Stimulated activated naive CD8-positive, alpha-beta T cell treated with anti-CD3 and anti-CD28 coated beads, Interleukin-15, Interleukin-2, amounts not matched to agents 100 U/mL and 50 U/mL, for 24 hours (primary cell): ENCODE data around the gene DBNDD1.
A peak's percentile ranks its signal among the peaks of the same experiment; 100 is the strongest.
"Not testable (repeated sequence)": the region's sequence is repeated elsewhere in the genome, so short reads cannot be mapped to it uniquely, and the experiment has no call there.

Experiments used
- ATAC-seq: fragments of 150-1000 bp; cut with Tn5 transposase; one replicate; pipeline ENCODE4 v1.10.0; 2021
- DNase-seq: peaks from one replicate; pipeline ENCODE4 v3.0.0; 2021

The DBNDD1 gene

GRCh38 chr16:90018652-90019542, at the start of gene DBNDD1:
Gene DBNDD1, minus strand, starts transcription at chr16:90019456. Its CDS starts 115 bp downstream, at chr16:90019341.
- ATAC-seq (no peak), DNase-seq (no peak)

GRCh38 chr16:90061437-90061836, 42.2 kb upstream of the DBNDD1 start:
- no peak for DNase-seq
- no peak for ATAC-seq

GRCh38 chr16:90057738-90058173, 38.5 kb upstream of the DBNDD1 start:
- peak; percentile 33 for DNase-seq

GRCh38 chr16:90056521-90056920, 37.3 kb upstream of the DBNDD1 start:
- ATAC-seq, result not testable (repeated sequence)

More at GRCh38 chr16:90057738-90058173, 38.5 kb upstream of the DBNDD1 start:
- ATAC-seq, result peak; percentile 92

GRCh38 chr16:90055371-90055770, 36.1 kb upstream of the DBNDD1 start:
- ATAC-seq (no peak), DNase-seq (no peak)

More at GRCh38 chr16:90056521-90056920, 37.3 kb upstream of the DBNDD1 start:
- DNase-seq, result not testable (repeated sequence)

DNA sequence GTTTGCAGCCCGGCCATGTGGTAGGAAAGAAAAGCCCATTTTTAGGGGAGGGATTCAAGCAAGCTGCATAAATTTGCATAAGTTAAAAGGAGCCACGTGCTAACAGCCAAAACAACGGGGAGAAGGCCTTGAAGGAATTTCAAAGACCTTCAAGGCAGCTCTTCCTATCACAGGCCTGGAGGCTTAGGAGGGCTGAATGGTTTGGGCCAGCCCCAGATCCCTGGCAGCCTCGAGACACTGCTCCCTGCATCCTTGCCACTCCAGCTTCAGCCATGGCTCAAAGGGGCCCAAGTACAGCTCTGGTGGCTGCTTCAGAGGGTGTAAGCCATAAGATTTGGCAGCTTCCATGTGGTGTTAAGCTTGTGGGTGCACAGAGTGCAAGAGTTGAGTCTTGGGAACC, 35.3 kb upstream of the DBNDD1 start:
- ATAC-seq (no peak), DNase-seq (no peak)

GRCh38 chr16:90053902-90054500, 34.7 kb upstream of the DBNDD1 start:
- DNase-seq, result no peak
- ATAC-seq, result no peak

DNA sequence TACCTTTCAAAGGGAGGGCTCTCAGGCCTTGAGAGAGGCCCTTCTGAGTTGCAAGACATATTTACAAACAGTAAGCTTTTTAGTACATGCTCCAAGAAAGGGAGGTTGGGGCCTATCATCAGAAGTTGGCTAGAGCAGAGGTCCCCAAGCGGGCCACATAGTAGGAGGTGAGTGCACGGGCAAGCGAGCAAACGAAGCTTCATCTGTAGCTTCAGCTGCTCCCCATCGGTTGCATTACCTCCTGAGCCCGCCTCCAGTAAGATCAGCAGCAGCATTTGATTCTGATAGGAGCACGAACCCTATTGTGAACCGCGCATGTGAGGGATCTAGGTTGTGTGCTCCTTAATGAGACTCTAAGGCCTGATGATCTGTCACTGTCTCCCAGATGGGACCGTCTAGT, 31.7 kb upstream of the DBNDD1 start:
- ATAC-seq (no peak), DNase-seq (no peak)

DNA sequence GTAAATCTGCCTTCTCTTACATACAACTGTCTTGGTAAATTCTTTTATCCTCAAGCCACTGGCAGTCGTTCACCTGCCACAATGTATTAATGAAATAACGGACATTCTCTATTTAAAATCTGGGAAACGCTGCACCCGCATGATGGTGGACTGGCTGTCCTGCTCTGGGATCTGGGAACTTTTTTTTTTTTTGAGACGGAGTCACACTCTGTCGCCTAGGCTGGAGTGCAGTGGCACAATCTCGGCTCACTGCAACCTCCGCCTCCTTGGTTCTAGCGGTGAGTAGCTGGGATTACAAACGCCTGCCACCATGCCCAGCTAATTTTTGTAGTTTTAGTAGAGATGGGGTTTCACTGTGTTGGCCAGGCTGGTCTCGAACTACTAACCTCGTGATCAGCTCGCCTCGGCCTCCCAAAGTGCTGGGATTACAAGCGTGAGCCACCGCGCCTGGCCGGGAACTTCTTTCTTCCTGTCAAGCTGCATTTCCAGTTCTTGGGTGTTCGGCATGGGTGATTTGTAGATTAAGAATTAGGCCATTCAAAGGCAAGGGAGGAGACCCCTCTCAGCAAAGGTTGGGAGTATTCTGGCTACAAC, 29.6 kb upstream of the DBNDD1 start:
- ATAC-seq (no peak), DNase-seq (no peak)

DNA sequence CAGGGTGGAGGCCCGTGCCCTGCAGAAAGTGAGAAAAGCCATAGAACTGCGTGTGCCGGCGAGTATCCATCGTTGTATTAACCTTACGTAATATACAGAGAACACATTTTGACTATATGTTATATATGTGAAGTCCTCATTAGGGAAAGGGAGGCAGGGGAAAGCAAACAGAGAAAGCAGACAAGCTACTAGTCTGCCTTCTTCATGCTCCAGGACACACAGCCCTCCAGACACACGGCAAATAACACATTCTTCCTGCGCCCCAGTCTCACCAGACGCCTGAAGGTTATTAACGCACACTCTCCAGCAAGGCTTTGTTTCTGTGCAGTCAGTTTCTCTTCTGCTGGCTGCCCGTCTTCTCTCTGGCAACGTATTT, 29.1 kb upstream of the DBNDD1 start:
- ATAC-seq (no peak), DNase-seq (no peak)

DNA sequence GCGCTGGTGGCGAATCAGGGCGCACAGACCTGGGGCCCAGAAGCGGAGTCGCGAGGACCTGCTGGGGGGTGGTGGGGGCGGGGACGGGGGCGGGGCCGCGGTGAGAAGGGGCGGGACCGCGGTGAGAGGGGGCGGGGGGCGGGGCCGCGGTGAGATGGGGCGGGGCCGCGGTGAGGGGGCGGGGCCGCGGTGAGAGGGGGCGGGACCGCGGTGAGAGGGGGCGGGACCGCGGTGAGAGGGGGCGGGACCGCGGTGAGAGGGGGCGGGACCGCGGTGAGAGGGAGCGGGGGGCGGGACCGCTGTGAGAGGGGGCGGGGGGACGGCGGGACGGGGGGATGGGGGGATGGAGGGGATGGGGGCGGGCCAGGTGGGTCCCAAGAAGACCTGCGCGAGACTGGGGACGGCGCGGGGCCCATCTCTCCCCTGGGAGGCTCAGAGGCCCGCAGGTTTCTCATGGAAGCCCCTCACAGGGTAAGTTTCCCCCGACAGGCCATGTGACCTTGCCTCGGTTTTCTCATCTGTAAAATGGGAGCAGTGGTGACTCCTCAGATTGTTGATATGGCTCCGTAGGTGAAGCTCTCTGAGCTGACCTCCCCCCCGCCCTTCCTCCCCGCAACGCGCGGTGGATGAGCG, 28.6 kb upstream of the DBNDD1 start:
- ATAC-seq (no peak), DNase-seq (no peak)

- ATAC-seq (no peak), DNase-seq (no peak)
These were observed 27.9 kb upstream of the DBNDD1 start for GRCh38 chr16:90046971-90047713.

DNA sequence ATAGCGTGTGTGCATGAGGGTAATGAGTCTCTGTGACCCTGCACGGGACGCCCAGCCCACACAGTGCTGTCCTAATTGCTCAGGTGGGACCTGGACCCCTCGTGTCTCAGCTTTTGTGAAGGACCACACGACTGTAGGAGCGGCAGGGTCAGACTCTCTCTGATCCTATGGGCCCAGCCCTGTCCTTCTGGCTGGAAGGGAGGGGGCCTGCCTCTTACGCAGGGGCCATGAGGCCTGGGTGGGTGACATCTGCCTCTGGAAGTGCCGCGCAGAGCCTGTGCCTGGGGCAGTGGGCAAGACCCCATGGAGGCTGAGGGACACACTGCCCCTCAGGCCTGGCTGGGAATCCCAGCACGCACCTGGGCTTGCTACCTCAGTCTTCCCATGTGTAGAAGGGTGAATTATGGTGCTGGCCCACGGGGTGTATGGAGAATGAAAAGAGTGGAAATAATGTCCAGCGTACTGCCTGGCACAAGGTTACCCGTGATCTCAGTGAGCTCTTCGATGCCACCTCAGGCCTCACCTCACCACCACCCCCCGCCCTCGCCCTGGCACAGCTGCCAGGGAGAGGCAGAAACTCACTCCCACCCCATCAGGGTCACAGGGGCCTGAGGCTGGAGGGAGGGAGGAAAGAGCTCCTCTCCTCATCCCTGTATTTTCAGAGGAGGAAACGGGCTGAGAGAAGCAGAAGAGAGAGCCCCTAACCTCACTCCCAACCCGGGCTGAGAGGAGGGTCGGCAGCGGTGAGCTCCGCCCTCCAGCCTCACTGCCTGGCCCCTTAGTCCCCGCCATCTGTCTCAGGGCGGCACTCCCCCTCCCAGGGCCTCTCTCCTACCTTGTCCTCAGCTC, 27.1 kb upstream of the DBNDD1 start:
- ATAC-seq (no peak), DNase-seq (no peak)

DNA sequence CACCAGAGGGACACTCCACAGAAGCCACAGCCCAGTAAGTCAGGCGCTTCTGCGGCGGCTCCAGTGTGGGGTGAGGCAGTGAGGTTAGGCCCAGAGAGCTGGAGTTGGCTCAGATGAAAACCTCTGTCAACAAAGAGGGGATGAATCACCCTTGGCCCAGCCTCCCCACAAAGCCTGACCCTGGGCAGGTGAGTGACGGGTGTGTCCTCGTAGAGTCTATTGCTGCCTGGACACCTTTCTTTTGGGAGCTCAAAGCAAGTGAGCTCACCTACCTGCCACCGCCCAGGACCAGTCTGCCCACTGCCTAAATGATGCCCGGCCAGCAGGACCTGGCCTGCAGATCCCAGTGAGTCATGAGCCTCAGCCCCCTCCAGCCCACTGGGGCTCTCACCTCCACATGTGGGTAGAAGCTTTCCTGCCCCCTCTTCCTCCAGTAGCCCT, 24.9 kb upstream of the DBNDD1 start:
- ATAC-seq (peak; percentile 30), DNase-seq (no peak)

- DNase-seq, result no peak
- ATAC-seq, result no peak
These were observed 24.3 kb upstream of the DBNDD1 start for GRCh38 chr16:90043526-90043925.

- no peak for ATAC-seq
- no peak for DNase-seq
These were observed 23.8 kb upstream of the DBNDD1 start for GRCh38 chr16:90042946-90043514.

GRCh38 chr16:90041896-90042473, 22.7 kb upstream of the DBNDD1 start:
- DNase-seq, result no peak
- no peak for ATAC-seq

GRCh38 chr16:90040152-90041023, 21.1 kb upstream of the DBNDD1 start:
- ATAC-seq (no peak), DNase-seq (no peak)

- ATAC-seq (no peak), DNase-seq (no peak)
These were observed 18.0 kb upstream of the DBNDD1 start for GRCh38 chr16:90037276-90037675.
